ENCODE results near the gene METTL4. TPM values are rescaled to one million over a fixed set of nuclear protein-coding genes. Genes with fewer than 3 reads are reported as not detected.

The METTL4 gene
- total and polyA plus RNA-seq, 7 donors = 4.2 to 9.6 (median 5.8) TPM

- no peak for TF ChIP-seq POLR2A (IDR thresholded peaks at IDR 0.05)
- TF ChIP-seq EP300 (IDR thresholded peaks at IDR 0.05) = no peak
- WGBS, 2 donors = 77 to 87% methylated on average over 3 of the region's 3 CpGs
- Histone ChIP-seq H3K27me3 (no peaks in the 10 kb centered on the region), H3K36me3 (no peaks in the 10 kb centered on the region), H3K9me3 (no peaks in the 10 kb centered on the region), H3K27ac (no peak overlapping the region), H3K4me1 (peaks cover 0 to 9% (median 4%) of the 10 kb centered on the region in 4 donors), H3K4me3 (no peak overlapping the region)
- intact Hi-C loops (cut with DNase I) = no loop called here
- DNase-seq = no peak
These were observed 59.9 kb downstream of the METTL4 start for GRCh38 chr18:2511451-2511850.

GRCh38 chr18:2510416-2510815 is 60.9 kb downstream of the METTL4 start:
- Histone ChIP-seq H3K4me3 (no peak overlapping the region), H3K36me3 (no peaks in the 10 kb centered on the region), H3K27ac (no peak overlapping the region), H3K27me3 (no peaks in the 10 kb centered on the region), H3K9me3 (no peaks in the 10 kb centered on the region), H3K4me1 (peaks cover 0 to 4% (median under 1%) of the 10 kb centered on the region in 4 donors)
- intact Hi-C loops (cut with DNase I) = no loop called here
- 91 to 92% methylated on average over 6 of the region's 6 CpGs for WGBS, 2 donors
- TF ChIP-seq CTCF (IDR thresholded peaks at IDR 0.05) (no peak), EP300 (IDR thresholded peaks at IDR 0.05) (no peak), POLR2AphosphoS5 (IDR thresholded peaks at IDR 0.05) (no peak), POLR2A (IDR thresholded peaks at IDR 0.05) (no peak)
- no peak for DNase-seq

- TF ChIP-seq EP300 (IDR thresholded peaks at IDR 0.05) = no peak
- no peak for TF ChIP-seq POLR2AphosphoS5 (IDR thresholded peaks at IDR 0.05)
- TF ChIP-seq POLR2A (IDR thresholded peaks at IDR 0.05) = no peak
- TF ChIP-seq CTCF (IDR thresholded peaks at IDR 0.05) = no peak
- intact Hi-C loops (cut with DNase I) = no loop called here
- no peaks in the 10 kb centered on the region for H3K27me3 ChIP-seq
- H3K4me3 ChIP-seq = no peak overlapping the region
- WGBS, 2 donors = 74 to 75% methylated on average over 3 of the region's 3 CpGs
- no peaks in the 10 kb centered on the region for H3K9me3 ChIP-seq
- no peak for DNase-seq
- H3K36me3 ChIP-seq = no peaks in the 10 kb centered on the region
- H3K27ac ChIP-seq = no peak overlapping the region
- H3K4me1 ChIP-seq = no peaks in the 10 kb centered on the region
These were observed 62.6 kb downstream of the METTL4 start for GRCh38 chr18:2508678-2509077.

- Histone ChIP-seq H3K27ac (no peak overlapping the region), H3K27me3 (no peaks in the 10 kb centered on the region), H3K4me1 (no peaks in the 10 kb centered on the region), H3K9me3 (no peaks in the 10 kb centered on the region), H3K4me3 (no peak overlapping the region), H3K36me3 (no peaks in the 10 kb centered on the region)
- intact Hi-C loops (cut with DNase I) = no loop called here
- TF ChIP-seq CTCF (IDR thresholded peaks at IDR 0.05) (no peak), POLR2AphosphoS5 (IDR thresholded peaks at IDR 0.05) (no peak), POLR2A (IDR thresholded peaks at IDR 0.05) (no peak), EP300 (IDR thresholded peaks at IDR 0.05) (no peak)
- WGBS, 2 donors = 92% methylated on average over 2 of the region's 2 CpGs
- no peak for DNase-seq
These were observed 63.1 kb downstream of the METTL4 start for GRCh38 chr18:2508155-2508554.

- TF ChIP-seq CTCF (IDR thresholded peaks at IDR 0.05) = no peak
- no peak for TF ChIP-seq POLR2AphosphoS5 (IDR thresholded peaks at IDR 0.05)
- TF ChIP-seq POLR2A (IDR thresholded peaks at IDR 0.05) = no peak
- TF ChIP-seq EP300 (IDR thresholded peaks at IDR 0.05) = no peak
- H3K4me1 ChIP-seq = no peaks in the 10 kb centered on the region
- H3K9me3 ChIP-seq = no peaks in the 10 kb centered on the region
- no peaks in the 10 kb centered on the region for H3K27me3 ChIP-seq
- DNase-seq = no peak
- WGBS, 2 donors = 74% methylated on average over 1 of the region's 1 CpG
- no peaks in the 10 kb centered on the region for H3K36me3 ChIP-seq
- no peak overlapping the region for H3K4me3 ChIP-seq
- H3K27ac ChIP-seq = no peak overlapping the region
- intact Hi-C loops (cut with DNase I) = no loop called here
These were observed 66.7 kb downstream of the METTL4 start for GRCh38 chr18:2504642-2505041.
